Large intestine (tissue), 3 donors: Measurements from ENCODE around the gene PRKAA1. TPM values are rescaled to one million over a fixed set of nuclear protein-coding genes. Genes with fewer than 3 reads are reported as not detected.
"Not testable (repeated sequence)": the region's sequence is repeated elsewhere in the genome, so short reads cannot be mapped to it uniquely, and the experiment has no call there.

Source experiments
- DNase-seq, 2 donors: peaks; one replicate each; pipeline versions ENCODE4 v3.0.0 to v3.0.0-alpha.2; 2013
- H3K27ac ChIP-seq: one replicate; pipeline ENCODE4 v1.5.1; 2013; ENCODE audit warnings: low read length
- H3K27me3 ChIP-seq: 2 replicates; pipeline ENCODE4 v1.6.1; 2013; ENCODE audit warnings: low read length; ENCODE audit not compliant: control insufficient read depth, insufficient read depth
- H3K36me3 ChIP-seq: 2 replicates; pipeline ENCODE4 v1.6.1; 2013; ENCODE audit warnings: low read length; ENCODE audit not compliant: control insufficient read depth, insufficient read depth
- H3K4me1 ChIP-seq: one replicate; pipeline ENCODE4 v1.6.1; 2013; ENCODE audit warnings: low read length; ENCODE audit not compliant: control insufficient read depth, insufficient read depth
- H3K4me3 ChIP-seq: one replicate; pipeline ENCODE4 v1.5.1; 2013; ENCODE audit warnings: low read length
- H3K9me3 ChIP-seq: one replicate; pipeline ENCODE4 v1.6.1; 2013; ENCODE audit warnings: mild to moderate bottlenecking, low read depth, low read length, moderate library complexity; ENCODE audit not compliant: control insufficient read depth
- WGBS: methylation state at CpG from one replicate; pipeline ENCODE4 v1.1.5; 2013; ENCODE audit warnings: low lambda C conversion rate; ENCODE audit not compliant: insufficient coverage; 5-methylcytosine and 5-hydroxymethylcytosine counted together
- polyA plus RNA-seq: library from polyadenylated mRNA; unstranded; fragments of 120-200 nt; gene quantifications from one replicate; pipeline ENCODE4 v1.2.1, GENCODE V29; 2013

PRKAA1 gene
- polyA plus RNA-seq, 1 donor: 76.6 TPM

GRCh38 chr5:40826489-40827187 lies 28.5 kb upstream of the PRKAA1 start:
- Histone ChIP-seq H3K27ac (no peak overlapping the region), H3K36me3 (peaks cover 52% of the 10 kb centered on the region), H3K9me3 (no peaks in the 10 kb centered on the region), H3K27me3 (no peaks in the 10 kb centered on the region), H3K4me1 (no peaks in the 10 kb centered on the region), H3K4me3 (no peak overlapping the region)
- no peak for DNase-seq
- WGBS: 83% methylated on average over 1 of the region's 5 CpGs

- H3K27me3 ChIP-seq, H3K27ac ChIP-seq, H3K4me3 ChIP-seq, H3K4me1 ChIP-seq, H3K9me3 ChIP-seq, DNase-seq: not testable (repeated sequence)
- 100% methylated on average over 1 of the region's 11 CpGs for WGBS
- H3K36me3 ChIP-seq: peaks cover 41% of the 10 kb centered on the region
These were observed 27.4 kb upstream of the PRKAA1 start for GRCh38 chr5:40825461-40826043.

DNA sequence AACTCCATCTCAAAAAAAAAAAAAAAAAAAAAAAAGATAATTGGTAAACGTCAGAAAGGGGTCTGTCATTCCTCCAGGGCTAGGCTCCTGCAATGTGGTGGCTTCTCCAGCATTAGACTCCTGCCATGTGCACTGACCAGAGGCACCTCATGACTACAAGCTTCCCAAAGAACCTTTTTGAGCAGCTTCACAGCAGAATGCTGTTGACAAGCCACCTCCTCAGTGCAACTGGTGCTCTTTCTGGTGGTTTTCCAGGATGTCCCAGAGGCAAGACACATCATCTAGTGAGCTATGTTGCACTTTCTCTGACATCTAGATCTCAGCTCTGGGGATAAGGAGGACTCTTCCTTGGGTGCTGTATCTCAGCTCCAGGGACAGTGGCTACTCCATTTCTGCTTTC lies 25.3 kb upstream of the PRKAA1 start:
- H3K9me3 ChIP-seq: no peaks in the 10 kb centered on the region
- WGBS: no CpG with 5 or more reads among the region's 1 CpG
- no peak for DNase-seq
- H3K27ac ChIP-seq: no peak overlapping the region
- H3K27me3 ChIP-seq: no peaks in the 10 kb centered on the region
- H3K4me3 ChIP-seq: no peak overlapping the region
- H3K36me3 ChIP-seq: peaks cover 20% of the 10 kb centered on the region
- H3K4me1 ChIP-seq: no peaks in the 10 kb centered on the region

GRCh38 chr5:40813698-40814281 lies 15.6 kb upstream of the PRKAA1 start:
- H3K9me3 ChIP-seq: no peaks in the 10 kb centered on the region
- no CpG with 5 or more reads among the region's 2 CpGs for WGBS
- H3K27me3 ChIP-seq: no peaks in the 10 kb centered on the region
- H3K27ac ChIP-seq: no peak overlapping the region
- H3K4me3 ChIP-seq: no peak overlapping the region
- no peaks in the 10 kb centered on the region for H3K36me3 ChIP-seq
- no peaks in the 10 kb centered on the region for H3K4me1 ChIP-seq
- no peak for DNase-seq

DNA sequence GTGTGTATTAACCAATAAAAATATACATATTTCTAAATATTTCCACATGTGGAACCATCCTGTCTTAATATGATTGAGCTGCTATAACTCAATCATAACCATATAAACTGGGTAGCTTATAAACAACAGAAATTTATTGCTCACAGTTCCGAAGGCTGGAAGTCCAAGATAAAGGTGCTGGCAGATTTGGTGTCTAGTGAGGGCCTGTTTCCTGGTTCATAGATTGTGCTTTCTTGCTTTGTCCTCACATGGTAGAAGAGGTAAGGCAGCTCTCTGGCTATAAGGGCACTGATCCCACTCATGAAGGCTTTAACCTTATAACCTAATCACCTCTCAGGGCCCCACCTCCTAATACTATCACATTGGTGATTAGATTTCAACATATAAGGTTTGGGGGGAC lies 14.0 kb upstream of the PRKAA1 start:
- Histone ChIP-seq H3K27ac (no peak overlapping the region), H3K27me3 (no peaks in the 10 kb centered on the region), H3K4me3 (no peak overlapping the region), H3K36me3 (no peaks in the 10 kb centered on the region), H3K4me1 (no peaks in the 10 kb centered on the region), H3K9me3 (no peaks in the 10 kb centered on the region)
- no CpG with 5 or more reads among the region's 1 CpG for WGBS
- no peak for DNase-seq

DNA sequence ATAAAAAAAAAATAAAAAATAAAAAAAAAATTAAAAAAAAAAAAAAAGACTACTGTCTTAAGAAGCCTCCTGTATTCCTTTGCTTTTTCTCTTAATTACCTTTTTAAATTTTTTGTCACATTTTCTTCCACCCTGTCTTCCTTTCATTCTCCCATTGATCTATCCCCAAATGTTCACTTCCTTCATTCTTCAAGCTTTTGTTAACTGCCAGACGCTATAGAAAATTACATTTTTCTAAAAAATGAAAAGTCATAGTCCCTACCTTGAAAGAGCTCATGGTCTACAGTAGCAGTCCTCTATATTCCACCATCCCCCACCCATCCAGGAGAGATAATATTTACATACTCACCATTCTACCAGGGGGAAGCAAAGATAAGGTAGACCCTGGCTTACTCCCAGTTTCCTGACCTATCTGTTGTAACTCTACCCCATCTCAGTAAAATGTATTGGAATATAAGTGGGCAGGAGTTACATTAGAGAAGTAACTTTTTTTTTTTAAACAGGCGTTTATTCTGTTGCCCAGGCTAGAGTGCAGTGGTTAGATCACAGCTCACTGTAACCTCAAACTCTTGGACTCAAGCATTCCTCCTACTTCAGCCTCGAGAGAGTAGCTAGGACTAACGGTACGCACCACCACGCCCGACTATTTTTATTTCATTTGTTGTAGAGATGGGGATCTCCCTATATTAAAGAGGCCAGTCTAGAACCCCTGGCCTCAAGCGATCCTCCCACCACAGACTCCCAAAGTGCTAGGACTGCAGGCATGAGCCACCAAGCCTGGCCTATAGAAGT lies 3.8 kb upstream of the PRKAA1 start:
- Histone ChIP-seq H3K4me1 (no peaks in the 10 kb centered on the region), H3K9me3 (no peaks in the 10 kb centered on the region), H3K4me3 (no peak overlapping the region), H3K27ac (no peak overlapping the region), H3K27me3 (no peaks in the 10 kb centered on the region), H3K36me3 (no peaks in the 10 kb centered on the region)
- no peak for DNase-seq
- WGBS: 86% methylated on average over 1 of the region's 8 CpGs

GRCh38 chr5:40799258-40799657 lies 1.1 kb upstream of the PRKAA1 start:
- no peak overlapping the region for H3K4me3 ChIP-seq
- no peak overlapping the region for H3K27ac ChIP-seq
- no peaks in the 10 kb centered on the region for H3K27me3 ChIP-seq
- no peak for DNase-seq
- WGBS: no CpG with 5 or more reads among the region's 1 CpG
- peaks cover 3% of the 10 kb centered on the region for H3K36me3 ChIP-seq
- H3K4me1 ChIP-seq: peaks cover 6% of the 10 kb centered on the region
- H3K9me3 ChIP-seq: no peaks in the 10 kb centered on the region

DNA sequence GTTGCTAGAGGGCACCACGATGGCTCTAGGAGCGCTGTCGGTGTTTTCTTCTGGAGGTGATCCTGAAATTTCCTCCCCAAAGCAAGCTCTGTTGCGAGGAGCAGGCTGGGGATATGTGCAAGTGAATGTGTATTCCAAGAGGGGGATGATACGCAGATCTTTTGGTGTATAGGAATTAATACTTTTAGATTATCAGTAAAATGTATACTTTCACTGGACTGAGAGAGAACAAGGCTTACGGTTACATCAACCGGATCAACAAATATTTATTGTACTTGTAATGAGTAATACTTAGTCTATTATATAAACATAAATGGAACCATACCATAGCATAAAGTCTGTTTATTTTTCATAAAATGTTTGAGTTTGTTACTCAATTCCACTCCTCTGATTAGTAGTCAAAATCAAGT lies 632 bp upstream of the PRKAA1 start:
- H3K4me3 ChIP-seq: peak overlapping the region; percentile 99
- no peak for DNase-seq
- H3K36me3 ChIP-seq: peaks cover 3% of the 10 kb centered on the region
- no peaks in the 10 kb centered on the region for H3K27me3 ChIP-seq
- no peaks in the 10 kb centered on the region for H3K9me3 ChIP-seq
- H3K4me1 ChIP-seq: peaks cover 6% of the 10 kb centered on the region
- WGBS: 6% methylated on average over 2 of the region's 7 CpGs
- peak overlapping the region; percentile 97 for H3K27ac ChIP-seq

DNA sequence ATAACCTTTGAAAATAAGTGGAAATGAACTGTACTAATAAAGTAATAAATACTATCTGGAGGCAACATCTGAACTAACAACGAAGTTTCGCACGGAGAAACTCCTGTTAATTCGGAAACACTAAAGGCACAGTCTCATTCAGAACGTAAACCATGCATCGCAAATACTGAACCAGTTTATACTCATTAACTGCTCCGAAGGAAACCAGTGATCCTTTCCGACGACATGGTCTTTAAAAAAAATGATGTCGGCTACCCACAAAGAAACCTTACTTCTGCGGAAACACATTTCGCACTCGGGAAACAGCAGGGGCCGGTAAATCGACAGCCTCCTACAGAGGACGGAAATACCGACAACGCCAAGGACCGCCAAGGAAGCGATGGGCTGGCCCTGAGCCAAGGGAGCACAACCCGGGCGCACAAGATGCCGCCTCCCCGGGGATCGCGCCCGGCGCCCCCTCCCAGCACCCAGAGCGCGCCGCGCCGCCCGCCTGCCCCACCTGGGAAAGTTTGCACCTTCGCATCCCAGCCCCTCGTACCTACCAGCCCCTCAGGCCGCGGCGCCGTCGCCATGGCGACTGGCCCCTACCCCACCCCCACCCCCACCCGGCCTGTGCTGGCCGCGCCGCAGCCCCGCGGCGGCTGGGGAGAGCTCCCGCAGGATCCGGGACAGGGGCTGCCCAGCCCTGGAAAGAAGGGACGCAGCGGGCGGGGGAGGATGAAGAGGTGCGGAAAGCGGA lies 732 bp downstream of the PRKAA1 start:
- no CpG with 5 or more reads among the region's 56 CpGs for WGBS
- H3K27me3 ChIP-seq: no peaks in the 10 kb centered on the region
- peaks cover 6% of the 10 kb centered on the region for H3K4me1 ChIP-seq
- H3K4me3 ChIP-seq: peak overlapping the region; percentile 99
- peak overlapping the region; percentile 97 for H3K27ac ChIP-seq
- H3K9me3 ChIP-seq: no peaks in the 10 kb centered on the region
- DNase-seq: peak; percentile 58 to 81
- H3K36me3 ChIP-seq: peaks cover 3% of the 10 kb centered on the region

DNA sequence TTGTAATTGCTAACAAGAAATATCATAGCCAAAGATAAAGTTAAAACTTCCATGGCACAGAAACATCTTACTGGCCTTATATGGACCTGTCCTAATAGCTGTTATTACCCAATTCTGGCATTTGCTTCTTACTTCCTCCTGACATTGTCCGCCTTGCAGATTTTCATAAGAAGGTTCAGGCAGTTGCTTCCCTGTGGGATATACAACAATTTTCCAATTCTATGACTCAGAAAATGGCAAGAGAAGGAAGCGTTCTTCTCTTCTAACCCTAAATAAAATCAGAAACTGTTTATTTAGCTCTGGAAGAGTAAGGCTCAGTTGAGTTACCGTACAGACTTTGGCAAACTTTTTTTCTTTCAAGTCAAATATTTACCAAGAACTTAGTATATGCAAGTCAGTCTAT lies 1.7 kb downstream of the PRKAA1 start:
- Histone ChIP-seq H3K4me3 (peak overlapping the region; percentile 99), H3K4me1 (peaks cover 9% of the 10 kb centered on the region), H3K27ac (peak overlapping the region; percentile 97), H3K36me3 (peaks cover 3% of the 10 kb centered on the region), H3K9me3 (no peaks in the 10 kb centered on the region), H3K27me3 (no peaks in the 10 kb centered on the region)
- 17% methylated on average over 1 of the region's 3 CpGs for WGBS
- DNase-seq: peak in 1 of 2 donors; percentile 61
